ENCODE results near the gene NOL4L. TPM values are rescaled to one million over a fixed set of nuclear protein-coding genes. Genes with fewer than 3 reads are reported as not detected.

NOL4L gene
- total RNA-seq, 1 donor from 2014 or later: 18.0 TPM

DNA sequence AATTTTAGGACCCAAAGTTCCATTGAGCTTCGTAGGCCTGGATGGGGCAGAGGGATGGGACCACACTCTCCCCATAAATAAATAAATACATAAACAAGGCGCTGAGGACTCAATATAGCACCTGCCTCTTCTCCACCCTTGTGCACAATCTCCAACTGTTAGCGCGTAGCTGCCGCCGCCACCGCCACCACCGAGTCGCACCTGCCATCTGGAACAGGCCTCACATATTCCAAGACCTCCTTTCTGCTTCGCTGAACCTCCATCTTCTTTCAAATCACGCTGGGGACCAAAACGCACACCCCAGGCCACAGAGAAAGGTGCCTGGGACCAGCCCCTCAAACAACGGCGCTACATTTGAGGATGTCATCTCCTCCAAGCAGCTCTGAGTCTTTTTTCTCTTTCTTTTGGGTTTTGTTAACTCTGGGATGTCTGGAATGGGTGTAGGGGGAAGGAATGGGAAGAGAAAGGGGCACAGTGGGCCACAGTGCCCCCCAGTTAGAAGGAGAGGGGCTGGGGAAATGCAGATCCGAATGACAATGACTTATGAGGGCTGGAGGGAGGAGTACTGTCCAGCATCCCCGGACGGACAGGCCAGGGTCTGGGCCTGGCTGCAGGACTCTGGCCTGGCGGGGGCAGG, 49.7 kb downstream of the NOL4L start:
- H3K4me3 Mint-ChIP-seq: peak overlapping the region; percentile 79
- DNase-seq: peak; percentile 81
- H3K9me3 Mint-ChIP-seq: no peaks in the 10 kb centered on the region
- H3K36me3 Mint-ChIP-seq (ENCODE audit: low read depth): peaks cover 3% of the 10 kb centered on the region
- intact Hi-C loops (cut with micrococcal nuclease): loop anchor here (2.0 to 5.0 kb wide), 4 partner anchors 15 to 328 kb away; partner anchors contain the start of genes COMMD7, NOL4L, PLAGL2 and POFUT1
- peaks cover 64% of the 10 kb centered on the region for H3K4me1 Mint-ChIP-seq
- peak overlapping the region; percentile 89 for H3K27ac Mint-ChIP-seq
- no peaks in the 10 kb centered on the region for H3K27me3 Mint-ChIP-seq

DNA sequence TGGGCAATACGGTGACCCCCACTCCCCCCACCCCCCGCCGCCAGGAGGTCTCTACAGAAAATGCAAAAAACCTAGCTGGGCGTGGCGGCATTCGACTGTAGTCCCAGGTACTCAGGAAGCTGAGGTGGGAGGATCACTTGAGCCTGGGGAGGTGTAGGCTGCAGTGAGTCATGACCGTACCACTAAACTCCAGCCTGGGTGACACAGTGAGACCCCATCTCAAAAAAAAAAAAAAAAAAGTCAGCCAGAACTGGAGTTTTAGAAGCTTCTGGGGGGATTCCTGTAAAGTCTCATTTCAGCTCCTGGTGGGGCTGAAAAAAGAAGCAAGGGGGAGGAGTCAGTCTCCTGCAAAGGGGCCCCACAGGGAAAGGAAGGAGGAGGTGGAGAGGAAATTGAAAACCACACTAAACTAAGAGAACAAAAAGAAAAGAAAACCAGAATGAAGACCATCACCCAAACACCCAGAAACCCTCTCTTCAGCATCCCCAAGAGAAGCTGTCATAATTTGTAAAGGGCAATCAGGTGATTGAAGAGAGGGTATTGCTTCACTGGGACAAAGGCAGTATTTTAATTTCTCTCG, 50.4 kb downstream of the NOL4L start:
- intact Hi-C loops (cut with micrococcal nuclease): loop anchor here (1.0 to 5.0 kb wide), 5 partner anchors 8 to 327 kb away; partner anchors contain the start of genes COMMD7, NOL4L, PLAGL2 and POFUT1
- Mint-ChIP-seq H3K9me3 (no peaks in the 10 kb centered on the region), H3K4me1 (peaks cover 57% of the 10 kb centered on the region), H3K36me3 (ENCODE audit: low read depth) (peaks cover 3% of the 10 kb centered on the region), H3K27ac (peak overlapping the region; percentile 89), H3K4me3 (peak overlapping the region; percentile 79), H3K27me3 (no peaks in the 10 kb centered on the region)
- peak; percentile 86 for DNase-seq

DNA sequence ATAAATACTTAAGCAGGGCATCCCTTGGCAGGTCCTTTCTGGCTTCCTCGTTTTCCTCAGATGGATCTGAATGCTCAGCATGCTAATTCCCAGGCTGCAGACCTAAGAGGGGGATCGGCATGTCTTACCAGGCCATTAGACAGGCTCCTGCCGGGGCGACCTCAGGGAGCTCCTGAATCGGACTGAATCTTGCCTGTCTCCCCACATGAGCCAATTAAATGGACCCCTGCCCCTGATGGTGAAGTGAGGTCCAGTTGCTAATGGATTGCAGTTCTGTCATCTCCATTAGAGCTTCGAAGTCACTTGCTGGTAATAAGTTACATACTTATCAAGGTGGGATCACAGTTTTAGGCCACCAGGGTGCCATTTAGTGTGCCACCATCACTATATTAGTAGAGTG, 51.4 kb downstream of the NOL4L start:
- no peak for DNase-seq
- Mint-ChIP-seq H3K36me3 (ENCODE audit: low read depth) (peaks cover 3% of the 10 kb centered on the region), H3K4me3 (no peak overlapping the region), H3K9me3 (no peaks in the 10 kb centered on the region), H3K4me1 (peaks cover 57% of the 10 kb centered on the region), H3K27me3 (no peaks in the 10 kb centered on the region), H3K27ac (peak overlapping the region; percentile 37)
- intact Hi-C loops (cut with micrococcal nuclease): loop anchor here (1.0 to 2.0 kb wide), 3 partner anchors 7 to 51 kb away; partner anchors contain the start of gene NOL4L

DNA sequence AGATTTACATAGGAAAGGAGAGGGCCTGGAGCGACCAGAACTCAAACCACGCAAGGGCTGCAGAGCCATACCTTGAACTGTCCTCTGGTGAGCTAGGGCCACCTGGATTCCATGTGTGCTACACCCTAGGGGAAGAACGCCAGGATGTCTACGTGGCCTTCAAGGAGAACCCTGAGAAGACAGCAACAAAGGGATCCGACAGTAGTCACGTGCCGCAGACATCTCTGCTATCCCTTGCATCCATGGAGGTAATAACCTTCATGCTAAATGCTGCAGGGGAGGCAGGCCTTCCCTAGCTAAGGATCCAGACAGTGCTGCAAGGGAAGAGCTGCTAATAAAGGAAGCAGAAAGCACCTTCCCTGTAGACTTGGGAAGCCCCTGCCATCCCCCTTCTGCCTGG, 52.9 kb downstream of the NOL4L start:
- Mint-ChIP-seq H3K36me3 (ENCODE audit: low read depth) (peaks cover 3% of the 10 kb centered on the region), H3K9me3 (no peaks in the 10 kb centered on the region), H3K27me3 (no peaks in the 10 kb centered on the region), H3K4me1 (peaks cover 59% of the 10 kb centered on the region), H3K27ac (no peak overlapping the region), H3K4me3 (no peak overlapping the region)
- intact Hi-C loops (cut with micrococcal nuclease): no loop called here
- no peak for DNase-seq

DNA sequence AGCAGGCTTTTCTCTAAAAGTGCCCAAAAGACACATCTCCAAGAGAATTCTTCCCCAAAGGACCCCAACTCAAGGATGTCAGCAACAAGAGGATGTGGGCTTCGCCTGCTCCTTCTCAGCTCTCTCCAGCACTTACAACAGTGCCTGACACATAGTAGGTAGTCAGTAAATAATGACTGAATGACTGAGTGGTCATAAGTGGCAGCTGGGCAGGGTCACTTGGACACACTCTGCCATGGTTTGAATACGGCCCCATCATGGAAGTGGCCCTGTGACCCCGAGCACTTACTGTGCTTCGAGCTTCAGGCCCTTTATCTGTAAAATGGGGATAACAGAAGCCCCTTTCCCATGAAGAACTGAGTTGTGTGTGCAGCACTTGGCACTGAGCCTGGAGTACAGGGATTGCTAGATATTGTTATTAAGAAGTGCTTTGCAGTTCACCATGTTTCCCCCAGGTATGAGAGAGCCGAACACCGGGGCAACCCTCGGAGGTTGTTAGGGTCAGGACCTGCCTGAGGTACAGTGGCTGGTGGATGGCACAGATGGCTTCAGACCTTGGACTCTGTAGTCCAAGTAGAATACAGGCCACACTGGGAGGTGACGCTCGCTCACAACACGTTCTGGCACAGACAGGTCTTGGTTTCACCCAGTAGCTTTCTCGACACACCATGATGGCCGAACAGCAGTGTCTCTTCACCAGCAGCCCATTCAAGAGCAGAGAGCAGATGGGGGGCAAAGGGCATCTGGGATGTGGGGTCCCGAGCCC, 56.0 kb downstream of the NOL4L start:
- no peak overlapping the region for H3K4me3 Mint-ChIP-seq
- H3K9me3 Mint-ChIP-seq: no peaks in the 10 kb centered on the region
- H3K27ac Mint-ChIP-seq: no peak overlapping the region
- H3K36me3 Mint-ChIP-seq (ENCODE audit: low read depth): peaks cover 17% of the 10 kb centered on the region
- no peak for DNase-seq
- no peaks in the 10 kb centered on the region for H3K27me3 Mint-ChIP-seq
- peaks cover 62% of the 10 kb centered on the region for H3K4me1 Mint-ChIP-seq
- intact Hi-C loops (cut with micrococcal nuclease): no loop called here

DNA sequence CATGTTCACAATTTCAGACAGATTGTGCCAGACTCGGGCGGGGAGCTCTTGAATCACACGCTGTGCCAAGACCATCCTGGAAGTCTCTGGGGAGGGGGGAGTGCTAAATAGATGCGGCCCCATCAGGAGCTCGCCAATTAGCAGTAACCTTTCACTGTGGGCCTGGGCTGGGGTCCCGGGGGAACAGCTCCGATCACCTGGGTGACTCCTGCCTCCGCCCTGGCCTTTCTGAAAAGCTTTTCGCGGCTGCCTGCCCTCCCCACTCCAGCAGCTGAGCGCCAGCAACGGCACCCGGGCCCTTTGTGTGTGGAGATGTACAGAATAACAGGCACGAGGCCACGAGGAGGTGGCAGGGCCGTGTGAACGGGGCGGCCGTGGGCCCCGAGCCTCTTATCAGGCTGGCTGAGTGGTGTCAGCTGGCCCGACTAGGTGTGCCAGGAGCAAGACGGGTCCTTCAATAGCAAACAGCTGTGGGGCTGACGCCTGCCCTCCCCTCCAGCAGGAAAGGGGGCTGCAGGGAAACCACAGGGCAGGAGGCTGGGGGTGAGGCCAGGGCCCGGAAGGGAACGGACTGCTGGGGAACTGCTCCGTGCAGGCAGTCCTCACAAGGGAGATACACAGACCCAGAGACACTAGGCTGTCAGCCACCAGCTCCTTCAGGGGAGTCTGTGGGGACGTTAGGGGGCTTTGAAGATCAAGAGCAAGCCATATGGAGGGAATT, 56.8 kb downstream of the NOL4L start:
- intact Hi-C loops (cut with micrococcal nuclease): no loop called here
- no peak for DNase-seq
- Mint-ChIP-seq H3K27ac (peak overlapping the region; percentile 72), H3K36me3 (ENCODE audit: low read depth) (peaks cover 17% of the 10 kb centered on the region), H3K4me1 (peaks cover 60% of the 10 kb centered on the region), H3K4me3 (peak overlapping the region; percentile 32), H3K27me3 (no peaks in the 10 kb centered on the region), H3K9me3 (no peaks in the 10 kb centered on the region)

DNA sequence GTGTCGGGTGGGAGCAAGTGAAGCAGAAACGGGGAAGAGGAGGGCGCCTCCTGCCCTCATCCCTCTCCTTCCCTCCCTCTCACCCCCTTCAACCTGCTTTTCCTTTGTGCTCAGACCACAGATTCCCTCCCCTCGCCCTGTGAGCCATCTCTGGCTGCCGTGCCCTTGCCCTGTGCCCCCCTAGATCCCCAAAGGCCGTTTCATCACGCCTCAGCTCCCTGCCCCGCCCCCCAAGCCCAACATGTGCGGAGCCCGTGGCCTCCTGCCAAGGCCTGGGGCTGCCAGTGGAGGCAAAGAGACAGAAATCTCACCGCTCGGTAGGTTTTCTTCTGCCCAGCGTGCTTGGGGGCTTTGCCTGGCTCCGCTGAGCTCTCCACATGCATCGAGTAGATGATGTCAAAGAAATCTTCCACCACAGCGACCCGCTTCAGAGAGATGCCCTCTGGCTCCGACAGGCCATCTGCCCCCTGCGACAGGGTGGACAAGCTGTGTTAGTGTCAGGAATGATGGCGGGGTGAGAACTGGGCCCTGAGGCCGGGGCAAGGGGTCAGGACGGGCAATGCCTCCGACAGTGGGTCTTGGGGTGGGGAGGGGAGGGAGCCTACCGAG, 57.6 kb downstream of the NOL4L start:
- Mint-ChIP-seq H3K27ac (peak overlapping the region; percentile 45), H3K4me3 (peak overlapping the region; percentile 63), H3K4me1 (peaks cover 61% of the 10 kb centered on the region)

DNA sequence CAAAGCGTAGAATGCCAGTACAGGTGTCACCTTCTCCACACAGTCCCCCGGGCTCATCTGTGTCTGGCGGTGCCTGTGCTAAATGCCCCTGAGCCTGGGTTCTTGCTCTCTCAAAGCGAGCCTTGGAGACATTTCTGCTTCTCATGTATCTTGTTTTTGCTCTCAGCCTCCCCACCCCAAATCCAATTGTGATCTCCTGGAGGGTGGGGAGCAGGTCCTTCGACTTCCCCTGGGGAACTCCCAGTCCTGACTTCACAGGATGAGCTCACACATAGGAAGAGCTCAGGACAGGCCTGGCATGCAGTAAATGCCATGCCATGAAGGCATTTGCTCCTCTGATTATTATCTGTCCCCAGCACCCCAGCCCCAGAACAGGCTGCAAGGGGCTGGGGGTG, 58.1 kb downstream of the NOL4L start:
- Mint-ChIP-seq H3K27ac (peak overlapping the region; percentile 45), H3K4me1 (peaks cover 63% of the 10 kb centered on the region), H3K27me3 (no peaks in the 10 kb centered on the region), H3K9me3 (no peaks in the 10 kb centered on the region), H3K4me3 (peak overlapping the region; percentile 63), H3K36me3 (ENCODE audit: low read depth) (peaks cover 17% of the 10 kb centered on the region)
- intact Hi-C loops (cut with micrococcal nuclease): no loop called here
- DNase-seq: no peak

More for the DNA sequence above, 57.6 kb downstream of the NOL4L start:
- no peaks in the 10 kb centered on the region for H3K27me3 Mint-ChIP-seq
- intact Hi-C loops (cut with micrococcal nuclease): no loop called here
- H3K9me3 Mint-ChIP-seq: no peaks in the 10 kb centered on the region
- DNase-seq: no peak
- peaks cover 17% of the 10 kb centered on the region for H3K36me3 Mint-ChIP-seq (ENCODE audit: low read depth)

DNA sequence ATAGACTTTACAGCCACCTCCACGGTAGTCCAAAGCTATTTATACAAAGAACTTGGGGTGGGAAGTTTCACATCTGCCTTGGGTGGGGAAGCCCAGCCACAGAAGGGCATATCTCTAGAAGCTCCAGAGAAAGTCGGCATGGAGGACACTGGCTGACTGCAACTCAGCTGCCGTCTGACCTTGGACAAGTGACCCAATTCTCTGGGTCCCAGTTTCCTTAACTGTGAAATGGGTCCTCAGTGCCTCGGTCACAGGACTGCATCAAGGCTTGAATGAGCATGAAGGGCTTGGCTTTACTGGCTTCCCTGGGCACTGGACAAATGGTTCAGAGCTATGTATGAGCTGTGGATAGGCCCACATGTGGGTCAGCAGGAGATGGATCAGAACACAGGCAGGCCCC, 58.6 kb downstream of the NOL4L start:
- H3K27ac Mint-ChIP-seq: peak overlapping the region; percentile 45
- DNase-seq: no peak
- H3K4me3 Mint-ChIP-seq: peak overlapping the region; percentile 36
- peaks cover 17% of the 10 kb centered on the region for H3K36me3 Mint-ChIP-seq (ENCODE audit: low read depth)
- no peaks in the 10 kb centered on the region for H3K27me3 Mint-ChIP-seq
- H3K4me1 Mint-ChIP-seq: peaks cover 65% of the 10 kb centered on the region
- intact Hi-C loops (cut with micrococcal nuclease): loop anchor here (1.0 kb wide), 1 partner anchor 8 kb away; no protein-coding TSS in a partner anchor
- H3K9me3 Mint-ChIP-seq: no peaks in the 10 kb centered on the region

DNA sequence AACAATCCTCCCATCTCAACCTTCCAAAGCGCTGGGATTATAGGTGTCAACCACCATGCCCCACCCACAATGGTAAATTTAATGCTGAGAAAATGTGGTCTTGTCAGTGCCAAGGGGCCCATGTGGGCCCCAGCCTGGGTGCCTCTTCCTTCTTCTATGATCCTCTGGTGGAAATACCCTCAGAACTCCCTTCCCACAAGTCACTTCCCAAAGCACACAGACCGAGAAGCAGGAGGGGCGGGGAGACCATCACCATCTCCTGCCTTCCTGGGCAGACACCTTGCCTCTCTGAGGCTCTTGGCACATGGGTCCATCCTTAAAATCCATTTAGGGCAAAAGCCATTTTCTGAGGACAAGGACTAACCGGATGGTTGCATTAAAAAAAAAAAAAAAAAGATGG, 59.0 kb downstream of the NOL4L start:
- Mint-ChIP-seq H3K27me3 (no peaks in the 10 kb centered on the region), H3K9me3 (no peaks in the 10 kb centered on the region), H3K27ac (peak overlapping the region; percentile 45), H3K4me3 (peak overlapping the region; percentile 36), H3K4me1 (peaks cover 69% of the 10 kb centered on the region), H3K36me3 (ENCODE audit: low read depth) (peaks cover 17% of the 10 kb centered on the region)
- intact Hi-C loops (cut with micrococcal nuclease): loop anchor here (1.0 kb wide), 1 partner anchor 8 kb away; no protein-coding TSS in a partner anchor
- DNase-seq: no peak

DNA sequence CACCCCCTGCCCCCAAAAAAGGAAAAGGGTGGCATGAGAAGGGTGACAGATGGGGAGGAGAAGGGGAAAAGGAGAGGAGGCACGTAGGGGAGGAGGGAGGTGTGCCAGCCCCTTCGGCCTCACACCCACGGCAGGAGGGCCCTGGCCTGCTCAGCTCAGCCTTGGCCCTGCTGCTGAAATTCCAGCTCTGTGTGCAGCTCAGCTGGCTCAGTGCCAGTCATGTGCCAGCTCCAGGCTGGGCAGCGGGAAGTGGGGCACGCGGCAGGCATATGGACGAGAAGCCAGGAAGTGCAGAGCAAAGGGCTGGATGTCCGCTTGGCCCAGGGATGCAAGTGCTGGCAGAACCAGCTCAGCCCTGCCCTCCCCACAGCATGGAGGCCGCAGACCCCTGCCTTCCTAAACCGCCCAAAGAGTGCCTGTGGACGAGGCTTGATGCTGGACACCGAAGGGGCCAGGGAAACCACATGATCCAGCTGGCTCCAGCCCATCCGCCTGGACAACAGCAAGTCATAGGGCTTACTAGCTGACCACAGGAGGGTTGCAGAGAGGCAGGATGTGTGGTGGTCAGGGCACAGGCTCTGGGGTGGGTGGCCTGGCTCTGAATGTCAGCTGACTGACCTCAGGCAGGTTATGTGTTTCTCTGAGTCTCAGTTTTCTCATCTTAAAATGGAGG, 60.2 kb downstream of the NOL4L start:
- intact Hi-C loops (cut with micrococcal nuclease): no loop called here
- no peak for DNase-seq
- Mint-ChIP-seq H3K27ac (no peak overlapping the region), H3K4me1 (peaks cover 69% of the 10 kb centered on the region), H3K9me3 (no peaks in the 10 kb centered on the region), H3K27me3 (no peaks in the 10 kb centered on the region), H3K4me3 (no peak overlapping the region), H3K36me3 (ENCODE audit: low read depth) (peaks cover 23% of the 10 kb centered on the region)

DNA sequence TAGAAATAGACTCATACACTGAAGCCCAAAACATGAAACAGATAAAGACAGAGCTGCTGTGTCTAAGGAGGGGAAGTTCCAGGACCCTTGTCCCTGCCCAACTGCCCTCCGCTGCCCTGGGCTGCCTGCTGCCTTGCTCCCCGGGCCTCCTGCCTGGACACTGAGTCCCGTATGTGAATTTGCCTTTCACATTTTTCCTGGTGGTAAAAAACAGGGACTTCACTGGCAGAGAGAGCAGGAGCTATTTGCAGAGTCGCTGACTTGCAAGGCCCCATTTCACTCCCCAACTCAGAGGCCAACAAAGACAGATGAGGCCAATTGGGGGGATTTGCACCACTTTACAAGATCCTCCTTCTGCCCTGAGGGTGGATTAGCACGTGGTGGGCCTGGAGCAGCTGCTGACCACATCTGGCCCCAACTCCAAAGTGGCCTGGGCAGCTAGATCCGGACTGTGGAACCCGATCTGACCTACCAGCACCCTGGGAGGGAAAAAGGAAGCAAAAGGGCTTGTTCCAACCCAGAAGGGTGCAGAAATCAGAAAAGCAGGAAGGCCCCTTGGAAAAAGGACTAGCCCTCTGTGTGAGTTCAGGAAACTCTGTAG, 61.4 kb downstream of the NOL4L start:
- H3K27ac Mint-ChIP-seq: peak overlapping the region; percentile 19
- peaks cover 23% of the 10 kb centered on the region for H3K36me3 Mint-ChIP-seq (ENCODE audit: low read depth)
- H3K4me3 Mint-ChIP-seq: no peak overlapping the region
- H3K4me1 Mint-ChIP-seq: peaks cover 62% of the 10 kb centered on the region
- no peaks in the 10 kb centered on the region for H3K9me3 Mint-ChIP-seq
- intact Hi-C loops (cut with micrococcal nuclease): no loop called here
- DNase-seq: no peak
- H3K27me3 Mint-ChIP-seq: no peaks in the 10 kb centered on the region

All from activated CD4-positive, alpha-beta T cell treated with anti-CD3 and anti-CD28 coated beads, Interleukin-2, amount 10 ng/mL, durations not matched to agents 24 days and 14 days (primary cell).